Endothelial cell (in vitro differentiated cells): ENCODE results near the gene DDX52. TPM values are rescaled to one million over a fixed set of nuclear protein-coding genes. Genes with fewer than 3 reads are reported as not detected.
"Not testable (repeated sequence)": the region's sequence is repeated elsewhere in the genome, so short reads cannot be mapped to it uniquely, and the experiment has no call there.

Experiments used
- DNase-seq: peaks from one replicate; pipeline ENCODE4 v3.0.0; 2021; ENCODE audit warnings: low spot score
- H3K27ac Mint-ChIP-seq: one replicate; pipeline ENCODE4 v1.8.0; 2021; ENCODE audit warnings: mixed read lengths, inconsistent platforms; ENCODE audit not compliant: unreplicated experiment
- H3K27me3 Mint-ChIP-seq: one replicate; pipeline ENCODE4 v1.8.0; 2021; ENCODE audit warnings: mild to moderate bottlenecking, moderate library complexity, mixed read lengths, inconsistent platforms; ENCODE audit not compliant: unreplicated experiment
- H3K36me3 Mint-ChIP-seq: one replicate; pipeline ENCODE4 v1.8.0; 2021; ENCODE audit warnings: mild to moderate bottlenecking, low read depth, mixed read lengths, inconsistent platforms; ENCODE audit not compliant: unreplicated experiment
- H3K4me1 Mint-ChIP-seq: one replicate; pipeline ENCODE4 v1.8.0; 2021; ENCODE audit warnings: mild to moderate bottlenecking, mixed read lengths, inconsistent platforms; ENCODE audit not compliant: unreplicated experiment
- H3K4me3 Mint-ChIP-seq: one replicate; pipeline ENCODE4 v1.8.0; 2021; ENCODE audit warnings: mild to moderate bottlenecking, mixed read lengths, inconsistent platforms; ENCODE audit not compliant: unreplicated experiment
- H3K9me3 Mint-ChIP-seq: one replicate; pipeline ENCODE4 v1.8.0; 2021; ENCODE audit warnings: mixed read lengths, inconsistent platforms; ENCODE audit not compliant: unreplicated experiment
- total RNA-seq: library from RNA; stranded (reverse); fragmentation: NEBNext Ultra II Directional; extraction: Animal tissue kit (Norgen Biotek cat#: 25700); gene quantifications from one replicate; pipeline ENCODE4 v1.2.1, GENCODE V29; 2021; ENCODE audit not compliant: unreplicated experiment
- TF ChIP-seq, protein P1 (sequence below): fragments of 200-600 bp; sonication (generic); IDR thresholded peaks from one replicate; pipeline ENCODE4 v1.5.0; 2021; ENCODE audit warnings: antibody characterized with exemption; ENCODE audit not compliant: unreplicated experiment

Gene DDX52
- total RNA-seq, 1 donor from 2014 or later, result 35.5 TPM

DNA sequence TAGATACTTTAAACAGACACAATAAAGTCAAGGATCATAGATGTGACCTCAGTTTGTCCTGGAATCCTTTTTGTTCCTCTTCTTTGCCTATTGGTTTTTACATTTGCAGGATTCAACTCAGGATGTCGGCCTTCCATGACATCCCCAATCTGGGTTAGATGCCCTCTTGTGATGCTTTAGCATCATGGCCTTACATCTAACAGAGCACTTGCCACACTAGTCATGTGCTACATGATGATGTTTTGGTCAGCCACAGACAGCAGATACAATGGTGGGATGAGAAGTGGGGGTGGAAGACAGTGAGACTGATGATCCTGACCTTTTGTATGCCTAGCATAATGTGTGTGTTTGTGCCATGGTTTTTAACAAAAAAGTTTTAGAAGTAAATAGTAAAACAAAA, 32.3 kb downstream of the DDX52 start:
- Mint-ChIP-seq H3K27ac (no peak overlapping the region), H3K9me3 (no peaks in the 10 kb centered on the region), H3K4me1 (peaks cover 10% of the 10 kb centered on the region), H3K27me3 (peaks cover 3% of the 10 kb centered on the region), H3K36me3 (peaks cover 9% of the 10 kb centered on the region), H3K4me3 (no peak overlapping the region)
- TF ChIP-seq, protein P1, sequence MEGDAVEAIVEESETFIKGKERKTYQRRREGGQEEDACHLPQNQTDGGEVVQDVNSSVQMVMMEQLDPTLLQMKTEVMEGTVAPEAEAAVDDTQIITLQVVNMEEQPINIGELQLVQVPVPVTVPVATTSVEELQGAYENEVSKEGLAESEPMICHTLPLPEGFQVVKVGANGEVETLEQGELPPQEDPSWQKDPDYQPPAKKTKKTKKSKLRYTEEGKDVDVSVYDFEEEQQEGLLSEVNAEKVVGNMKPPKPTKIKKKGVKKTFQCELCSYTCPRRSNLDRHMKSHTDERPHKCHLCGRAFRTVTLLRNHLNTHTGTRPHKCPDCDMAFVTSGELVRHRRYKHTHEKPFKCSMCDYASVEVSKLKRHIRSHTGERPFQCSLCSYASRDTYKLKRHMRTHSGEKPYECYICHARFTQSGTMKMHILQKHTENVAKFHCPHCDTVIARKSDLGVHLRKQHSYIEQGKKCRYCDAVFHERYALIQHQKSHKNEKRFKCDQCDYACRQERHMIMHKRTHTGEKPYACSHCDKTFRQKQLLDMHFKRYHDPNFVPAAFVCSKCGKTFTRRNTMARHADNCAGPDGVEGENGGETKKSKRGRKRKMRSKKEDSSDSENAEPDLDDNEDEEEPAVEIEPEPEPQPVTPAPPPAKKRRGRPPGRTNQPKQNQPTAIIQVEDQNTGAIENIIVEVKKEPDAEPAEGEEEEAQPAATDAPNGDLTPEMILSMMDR, result no peak
- no peak for DNase-seq

DNA sequence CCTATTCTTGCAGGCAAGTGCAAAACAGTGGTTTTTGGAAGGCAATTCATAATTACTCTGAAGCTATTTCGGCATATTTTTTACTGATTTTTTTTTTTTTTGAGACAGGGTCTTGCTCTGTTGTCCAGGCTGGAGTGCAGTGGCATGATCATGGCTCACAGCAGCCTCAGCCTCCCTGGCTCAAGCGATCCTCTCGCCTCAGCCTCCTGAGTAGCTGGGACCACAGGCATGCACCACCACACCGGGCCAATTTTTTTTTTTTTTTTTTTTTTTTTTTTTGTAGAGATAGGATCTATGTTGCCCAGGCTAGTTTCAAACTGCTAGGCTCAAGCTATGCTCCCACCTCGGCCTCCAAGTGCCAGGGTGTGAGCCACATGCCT, 33.2 kb downstream of the DDX52 start:
- Mint-ChIP-seq H3K4me3 (peak overlapping the region; percentile 90), H3K27ac (peak overlapping the region; percentile 89), H3K36me3 (peaks cover 12% of the 10 kb centered on the region), H3K4me1 (peaks cover 18% of the 10 kb centered on the region)
- H3K9me3 Mint-ChIP-seq, H3K27me3 Mint-ChIP-seq, DNase-seq: not testable (repeated sequence)

DNA sequence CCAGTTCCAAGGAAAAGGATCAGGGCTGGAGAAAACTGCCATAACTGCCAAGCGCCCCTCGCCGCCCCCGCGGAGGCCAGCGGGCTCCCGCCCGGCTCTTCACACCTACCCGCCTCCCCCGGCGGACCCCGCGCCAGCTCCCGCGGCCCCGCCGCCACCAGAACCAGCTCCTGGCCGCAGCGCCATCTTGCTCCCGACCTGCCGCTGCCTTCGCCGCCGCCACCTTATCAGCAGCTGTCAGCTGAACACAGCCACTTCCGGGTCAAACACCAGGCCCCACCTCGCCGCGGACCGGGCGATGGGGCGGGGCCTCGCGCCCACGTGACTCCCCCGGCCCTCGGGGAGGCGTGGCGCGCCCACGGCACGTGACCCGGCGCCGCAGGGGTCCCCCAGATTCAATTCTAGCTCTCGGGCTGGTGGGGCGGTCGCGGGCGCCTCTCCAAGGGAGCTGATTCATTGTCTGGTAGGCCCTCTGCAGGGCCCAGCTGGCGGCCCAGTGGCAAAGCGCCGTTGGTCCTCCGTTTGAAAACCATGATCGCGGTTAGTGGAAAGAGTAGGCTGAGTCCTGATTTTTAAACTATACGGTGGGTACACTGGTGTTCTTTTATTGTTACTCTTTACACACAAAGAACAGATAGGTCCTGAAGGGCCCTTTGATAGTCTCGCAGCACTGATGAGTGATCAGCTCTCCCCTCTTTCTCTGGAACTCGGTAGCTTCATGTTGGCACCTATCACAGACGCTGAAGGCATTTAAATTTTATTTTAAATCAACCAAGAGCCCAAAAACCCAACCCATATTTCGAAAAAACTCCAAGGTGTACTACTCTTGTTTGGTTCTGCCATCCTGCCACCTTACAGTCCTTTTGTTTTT, 33.8 kb downstream of the DDX52 start, which contains the start of gene SYNRG:
TSS of gene SYNRG (minus strand) at position 249 of the 871 bp plus-strand sequence. CDS start at position 186, 63 bp downstream.
- Mint-ChIP-seq H3K9me3 (no peaks in the 10 kb centered on the region), H3K4me1 (peaks cover 25% of the 10 kb centered on the region), H3K27me3 (peaks cover 3% of the 10 kb centered on the region), H3K27ac (peak within 1 kb of the TSS; percentile 96), H3K4me3 (peak within 1 kb of the TSS; percentile 93), H3K36me3 (peaks cover 14% of the 10 kb centered on the region)
- TF ChIP-seq, protein P1, result no peak
- peak; percentile 99 for DNase-seq

DNA sequence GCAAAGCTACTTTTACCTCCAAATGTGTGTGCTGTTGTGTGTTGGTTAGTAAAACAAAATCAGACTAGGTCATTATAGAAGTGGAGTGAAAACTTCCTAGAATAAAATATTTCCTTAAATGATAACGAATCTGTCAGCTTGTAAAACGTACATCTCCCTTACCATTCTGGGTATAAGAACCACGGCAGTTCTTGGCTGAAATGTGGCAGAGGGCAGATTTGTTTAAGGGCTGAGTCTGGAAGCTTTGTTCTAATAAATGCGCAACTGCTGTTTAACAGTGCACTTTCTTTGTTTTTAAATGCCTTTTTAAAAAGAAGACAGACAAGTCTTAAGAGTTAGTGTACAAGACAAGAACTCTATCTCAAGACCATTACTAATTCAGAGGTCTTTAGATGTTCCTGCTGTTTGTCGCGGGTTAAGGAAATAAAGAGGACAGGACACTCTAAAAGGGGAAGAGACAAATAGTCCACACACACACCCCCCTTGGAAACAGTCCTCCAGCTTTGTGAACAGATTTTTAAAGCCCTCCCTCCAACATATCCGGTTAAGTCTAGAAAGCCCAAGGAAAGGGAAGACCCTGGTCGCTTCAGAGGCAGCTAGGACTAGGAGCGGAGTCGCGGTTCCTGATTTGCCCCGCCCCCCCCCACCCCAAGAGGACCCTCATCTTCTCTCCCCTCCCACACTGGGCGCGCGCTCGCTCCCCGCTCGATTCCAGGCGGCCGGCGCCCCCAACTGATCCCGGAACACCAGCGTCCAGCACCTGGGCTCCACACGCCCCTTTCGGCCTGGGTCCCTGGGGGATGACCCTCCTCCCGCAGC, 34.7 kb downstream of the DDX52 start:
- Mint-ChIP-seq H3K4me3 (peak overlapping the region; percentile 93), H3K9me3 (no peaks in the 10 kb centered on the region), H3K27ac (peak overlapping the region; percentile 96), H3K4me1 (peaks cover 28% of the 10 kb centered on the region), H3K36me3 (peaks cover 12% of the 10 kb centered on the region), H3K27me3 (peaks cover 3% of the 10 kb centered on the region)
- DNase-seq, result peak; percentile 64
- TF ChIP-seq, protein P1, result no peak

DNA sequence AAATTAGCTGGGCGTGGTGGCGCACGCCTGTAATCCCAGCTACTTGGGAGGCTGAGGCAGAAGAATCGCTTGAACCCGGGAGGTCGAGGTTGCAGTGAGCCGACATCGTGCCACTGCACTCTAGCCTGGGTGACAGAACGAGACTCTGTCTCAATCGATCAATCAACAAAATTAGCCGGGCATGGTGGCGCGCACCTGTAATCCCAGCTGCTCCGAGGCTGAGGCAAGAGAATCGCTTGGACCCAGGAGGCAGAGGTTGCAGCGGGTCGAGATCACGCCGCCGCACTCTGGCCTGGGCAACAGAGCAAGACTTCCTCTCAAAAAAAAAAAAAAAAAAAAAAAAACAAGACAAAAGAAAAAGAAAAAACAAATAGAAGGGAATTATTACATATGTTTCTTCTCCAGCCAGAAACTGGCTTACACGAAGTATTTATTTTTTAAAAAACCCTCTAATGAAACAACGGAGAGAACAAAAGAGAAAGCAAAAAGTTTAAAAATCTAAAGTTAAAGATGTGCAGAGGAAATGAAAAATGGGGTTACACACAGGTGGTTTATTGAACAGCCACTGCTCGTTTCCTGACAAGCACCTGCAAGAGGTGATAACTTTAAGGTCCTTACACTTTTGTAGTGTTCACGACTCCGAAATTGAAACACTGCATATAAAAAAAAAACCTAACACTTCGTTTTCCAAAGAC, 35.5 kb downstream of the DDX52 start:
- peaks cover 3% of the 10 kb centered on the region for H3K27me3 Mint-ChIP-seq
- no peaks in the 10 kb centered on the region for H3K9me3 Mint-ChIP-seq
- H3K4me3 Mint-ChIP-seq, result peak overlapping the region; percentile 93
- peak; percentile 11 for DNase-seq
- peaks cover 31% of the 10 kb centered on the region for H3K4me1 Mint-ChIP-seq
- peaks cover 8% of the 10 kb centered on the region for H3K36me3 Mint-ChIP-seq
- H3K27ac Mint-ChIP-seq, result peak overlapping the region; percentile 96
- TF ChIP-seq, protein P1, result no peak
